WTC11 (cell line): Measurements from ENCODE around the gene C1QL1.
A peak's percentile ranks its signal among the peaks of the same experiment; 100 is the strongest.

Experiments used
- CTCF ChIP-seq: fragments of 200-600 bp; IDR thresholded peaks from 2 replicates; pipeline ENCODE4 v1.8.0; 2022; ENCODE audit warnings: antibody characterized with exemption
- FOXP1 ChIP-seq: sonication (generic); formaldehyde crosslinking; IDR thresholded peaks from 2 replicates; pipeline ENCODE4 v1.8.0; 2022; ENCODE audit warnings: missing genetic modification reagents, mild to moderate bottlenecking, moderate library complexity, borderline replicate concordance
- RELA ChIP-seq: sonication (generic); formaldehyde crosslinking; IDR thresholded peaks from 2 replicates; pipeline ENCODE4 v1.8.1; 2022; ENCODE audit warnings: missing genetic modification reagents, mild to moderate bottlenecking, borderline replicate concordance
- USF2 ChIP-seq: sonication (generic); formaldehyde crosslinking; IDR thresholded peaks from 2 replicates; pipeline ENCODE4 v1.8.1; 2023; ENCODE audit warnings: mild to moderate bottlenecking, missing genetic modification reagents, moderate library complexity

DNA sequence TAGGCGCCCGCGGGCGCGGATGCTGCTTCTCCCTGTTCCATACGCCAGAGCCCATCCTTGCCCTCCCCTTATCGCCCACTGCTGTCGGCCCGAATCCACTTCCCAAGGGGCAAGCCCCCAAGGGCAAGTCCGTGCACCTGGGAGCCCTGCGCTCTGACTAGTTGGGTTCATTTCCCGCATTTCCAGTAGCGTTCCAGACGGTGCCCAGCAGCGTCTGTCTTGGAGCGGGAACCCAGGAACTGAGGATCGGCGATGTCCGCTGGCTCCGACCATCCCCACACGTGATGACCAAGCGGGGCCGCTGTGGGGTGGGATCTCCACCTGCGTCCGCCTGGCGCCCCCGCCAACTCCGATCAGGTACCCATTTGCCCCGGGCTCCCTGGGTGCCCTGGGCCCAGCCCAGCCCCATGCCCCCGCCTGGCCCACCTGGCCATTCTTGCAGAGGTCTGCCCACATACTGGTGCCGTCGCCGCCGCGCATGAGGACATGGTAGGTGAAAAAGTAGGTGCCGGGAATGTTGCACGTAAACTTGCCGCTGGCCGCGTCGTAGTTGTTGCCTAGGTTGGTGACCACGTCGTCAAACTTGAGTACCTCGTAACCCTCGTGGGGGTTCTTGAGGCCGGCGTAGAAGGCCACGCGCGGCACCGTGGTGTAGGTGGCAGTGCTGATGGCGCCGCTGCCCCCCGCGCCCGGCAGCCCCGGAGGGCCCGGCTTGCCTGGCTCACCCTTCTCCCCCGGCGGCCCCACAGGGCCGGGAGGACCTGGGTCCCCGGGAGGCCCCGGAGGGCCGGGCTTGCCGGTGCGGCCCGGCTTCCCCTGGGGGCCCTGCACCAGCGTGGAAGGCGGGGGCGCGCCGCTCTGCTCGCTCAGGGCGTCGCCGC lies 837 bp downstream of the C1QL1 start:
- no peak for TF ChIP-seq CTCF
- TF ChIP-seq FOXP1 (CRISPR knock-in tag): no peak
- peak; percentile 31; the same call in 1 of the 2 replicates for TF ChIP-seq USF2 (CRISPR knock-in tag)
- no peak for TF ChIP-seq RELA
